MM.1S (cell line): Measurements from ENCODE around the gene LTB.

Experiments
- DNase-seq: peaks from one replicate; pipeline ENCODE4 v3.0.0-alpha.2; 2015
- H2AFZ ChIP-seq: fragments of 300-600 bp; sonication (generic); 2 replicates; pipeline ENCODE4 v1.6.0; 2016; ENCODE audit warnings: antibody characterized with exemption, low read length
- H3F3A ChIP-seq: fragments of 300-600 bp; sonication (generic); 2 replicates; pipeline ENCODE4 v1.6.1; 2016; ENCODE audit warnings: mild to moderate bottlenecking, antibody characterized with exemption, low read length, moderate library complexity, mixed read lengths; ENCODE audit not compliant: insufficient read depth
- H3K27ac ChIP-seq: fragments of 300-600 bp; sonication (generic); 2 replicates; pipeline ENCODE4 v1.5.1; 2016; ENCODE audit warnings: mild to moderate bottlenecking, low read length
- H3K27me3 ChIP-seq: fragments of 300-600 bp; sonication (generic); replicated peaks from 2 replicates; pipeline ENCODE4 v1.6.0; 2016; ENCODE audit warnings: low read length; ENCODE audit not compliant: insufficient read depth
- H3K36me3 ChIP-seq: fragments of 300-600 bp; sonication (generic); replicated peaks from 2 replicates; pipeline ENCODE4 v1.6.1; 2016; ENCODE audit warnings: mild to moderate bottlenecking, low read length, mixed read lengths; ENCODE audit not compliant: insufficient read depth
- H3K4me1 ChIP-seq: fragments of 300-600 bp; sonication (generic); 2 replicates; pipeline ENCODE4 v1.6.1; 2016; ENCODE audit warnings: low read length, mixed read lengths
- H3K4me2 ChIP-seq: fragments of 300-600 bp; sonication (generic); 2 replicates; pipeline ENCODE4 v1.6.0; 2016; ENCODE audit warnings: low read depth, low read length
- H3K4me3 ChIP-seq: fragments of 300-600 bp; sonication (generic); 2 replicates; pipeline ENCODE4 v1.5.1; 2016; ENCODE audit warnings: low read length, mixed read lengths
- H3K79me2 ChIP-seq: fragments of 300-600 bp; sonication (generic); 2 replicates; pipeline ENCODE4 v1.6.1; 2016; ENCODE audit warnings: mixed run types, low read length, mixed read lengths
- H3K9ac ChIP-seq: fragments of 300-600 bp; sonication (generic); 2 replicates; pipeline ENCODE4 v1.6.1; 2016; ENCODE audit warnings: low read length, mixed read lengths
- H3K9me2 ChIP-seq: fragments of 300-600 bp; sonication (generic); replicated peaks from 2 replicates; pipeline ENCODE4 v1.6.1; 2016; ENCODE audit warnings: mild to moderate bottlenecking, low read length, mixed read lengths; ENCODE audit not compliant: insufficient read depth
- H3K9me3 ChIP-seq: fragments of 300-600 bp; sonication (generic); replicated peaks from 2 replicates; pipeline ENCODE4 v1.6.1; 2016; ENCODE audit warnings: mild to moderate bottlenecking, low read length, mixed read lengths; ENCODE audit not compliant: insufficient read depth
- H4K20me1 ChIP-seq: fragments of 300-600 bp; sonication (generic); 2 replicates; pipeline ENCODE4 v1.6.1; 2016; ENCODE audit warnings: mild to moderate bottlenecking, low read length, moderate library complexity, mixed read lengths; ENCODE audit not compliant: insufficient read depth
- CTCF ChIP-seq: fragments of 300-600 bp; sonication (generic); IDR thresholded peaks from 2 replicates; pipeline ENCODE4 v1.5.1; 2016; ENCODE audit warnings: antibody characterized with exemption, low read length, mixed read lengths
- EZH2 ChIP-seq: fragments of 300-600 bp; sonication (generic); optimal IDR thresholded peaks from 2 replicates; pipeline ENCODE3; 2017; ENCODE audit warnings: low read depth, mild to moderate bottlenecking, antibody characterized with exemption, low read length, mixed read lengths
- EZH2phosphoT487 ChIP-seq: fragments of 300-600 bp; sonication (generic); IDR thresholded peaks from 2 replicates; pipeline ENCODE4 v1.6.1; 2018; ENCODE audit warnings: antibody characterized with exemption, low read length

The LTB gene

GRCh38 chr6:31579546-31580437 lies 2.4 kb downstream of the LTB start:
- H3K4me1 ChIP-seq, result peaks cover 19% of the 10 kb centered on the region
- H3K36me3 ChIP-seq, result no peaks in the 10 kb centered on the region
- no peak for DNase-seq
- H3K79me2 ChIP-seq, result no peaks in the 10 kb centered on the region
- no peak overlapping the region for H3K4me2 ChIP-seq
- no peak overlapping the region for H3K9ac ChIP-seq
- no peaks in the 10 kb centered on the region for H3K9me3 ChIP-seq
- no peak overlapping the region for H3K27ac ChIP-seq
- H3K27me3 ChIP-seq, result peaks cover 71% of the 10 kb centered on the region
- TF ChIP-seq CTCF (no peak), EZH2 (no peak), EZH2phosphoT487 (no peak)
- H4K20me1 ChIP-seq, result no peaks in the 10 kb centered on the region
- H3K9me2 ChIP-seq, result no peaks in the 10 kb centered on the region
- no peak overlapping the region for H3K4me3 ChIP-seq
- no peaks in the 10 kb centered on the region for H3F3A ChIP-seq
- no peak overlapping the region for H2AFZ ChIP-seq

- Histone ChIP-seq H4K20me1 (no peaks in the 10 kb centered on the region), H3F3A (no peaks in the 10 kb centered on the region), H3K79me2 (no peaks in the 10 kb centered on the region), H3K9me2 (no peaks in the 10 kb centered on the region), H3K9ac (no peak overlapping the region), H3K4me2 (no peak overlapping the region), H3K27ac (no peak overlapping the region), H3K4me3 (no peak overlapping the region), H3K27me3 (peaks cover 77% of the 10 kb centered on the region), H3K4me1 (peaks cover 19% of the 10 kb centered on the region), H3K36me3 (no peaks in the 10 kb centered on the region), H2AFZ (no peak overlapping the region), H3K9me3 (no peaks in the 10 kb centered on the region)
- TF ChIP-seq EZH2 (no peak), CTCF (no peak), EZH2phosphoT487 (no peak)
- DNase-seq, result no peak
Measured at GRCh38 chr6:31579119-31579505, 3.1 kb downstream of the LTB start.

GRCh38 chr6:31578184-31579118 lies 3.8 kb downstream of the LTB start:
- Histone ChIP-seq H3K9ac (no peak overlapping the region), H2AFZ (no peak overlapping the region), H3K4me1 (peaks cover 19% of the 10 kb centered on the region), H4K20me1 (no peaks in the 10 kb centered on the region), H3K4me2 (no peak overlapping the region), H3K27ac (no peak overlapping the region), H3K9me3 (no peaks in the 10 kb centered on the region), H3K4me3 (no peak overlapping the region), H3K9me2 (no peaks in the 10 kb centered on the region), H3F3A (no peaks in the 10 kb centered on the region), H3K27me3 (peaks cover 78% of the 10 kb centered on the region), H3K36me3 (no peaks in the 10 kb centered on the region), H3K79me2 (no peaks in the 10 kb centered on the region)
- no peak for DNase-seq
- TF ChIP-seq EZH2phosphoT487, result no peak
- no peak for TF ChIP-seq EZH2
- no peak for TF ChIP-seq CTCF
